HL-60/S4 treated with phorbol 12-myristate 13-acetate at 8.2 ng/mL for 4 days and 3 days (cell line): ENCODE data around the gene MFAP4.

Source experiments
- in situ Hi-C: fragments of 300-500 bp; cut with MboI; formaldehyde crosslinking; loops from 2 replicates; pipeline ENCODE4 v1.15.0; 2022; ENCODE audit warnings: low sequenced_read_pairs

MFAP4 gene

GRCh38 chr17:19337712-19338023 lies 49.3 kb downstream of the MFAP4 start:
- in situ Hi-C loops, result no loop called here

GRCh38 chr17:19336938-19337711 lies 49.9 kb downstream of the MFAP4 start:
- in situ Hi-C loops, result no loop called here

- in situ Hi-C loops, result no loop called here
These were observed 50.9 kb downstream of the MFAP4 start for GRCh38 chr17:19335951-19336631.

- in situ Hi-C loops, result no loop called here
These were observed 52.7 kb downstream of the MFAP4 start for GRCh38 chr17:19334331-19334730.

GRCh38 chr17:19333736-19334290 lies 53.2 kb downstream of the MFAP4 start:
- in situ Hi-C loops, result no loop called here
